ENCODE results near the gene OLFML2A.
A peak's percentile ranks its signal among the peaks of the same experiment; 100 is the strongest.
"Not testable (repeated sequence)": the region's sequence is repeated elsewhere in the genome, so short reads cannot be mapped to it uniquely, and the experiment has no call there.

The OLFML2A gene

GRCh38 chr9:124776954-124777648, at the start of gene OLFML2A:
Gene OLFML2A (plus strand): TSS chr9:124777133. CDS start chr9:124777271, 138 bp downstream.
- DNase-seq = no peak

- no peak for DNase-seq
Measured at GRCh38 chr9:124730772-124731171, 46.2 kb upstream of the OLFML2A start.

GRCh38 chr9:124733964-124734740, 42.8 kb upstream of the OLFML2A start:
- no peak for DNase-seq

DNA sequence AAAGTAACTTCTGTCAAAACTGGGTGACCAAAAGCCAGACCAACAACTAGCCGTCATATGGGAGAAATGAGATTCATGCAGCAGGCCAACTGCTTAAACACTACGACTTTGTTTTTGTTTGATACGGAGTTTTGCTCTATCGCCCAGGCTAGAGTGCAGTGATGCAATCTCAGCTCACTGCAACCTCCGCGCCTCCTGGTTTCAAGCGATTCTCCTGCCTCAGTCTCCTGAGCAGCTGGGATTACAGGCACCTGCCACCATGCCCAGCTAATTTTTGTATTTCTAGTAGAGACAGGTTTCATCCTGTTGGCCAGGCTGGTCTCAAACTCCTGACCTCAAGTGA, 42.2 kb upstream of the OLFML2A start:
- DNase-seq = not testable (repeated sequence)

- no peak for DNase-seq
Measured at GRCh38 chr9:124735121-124735520, 41.8 kb upstream of the OLFML2A start.

- not testable (repeated sequence) for DNase-seq
Measured at GRCh38 chr9:124738075-124738474, 38.9 kb upstream of the OLFML2A start.

DNA sequence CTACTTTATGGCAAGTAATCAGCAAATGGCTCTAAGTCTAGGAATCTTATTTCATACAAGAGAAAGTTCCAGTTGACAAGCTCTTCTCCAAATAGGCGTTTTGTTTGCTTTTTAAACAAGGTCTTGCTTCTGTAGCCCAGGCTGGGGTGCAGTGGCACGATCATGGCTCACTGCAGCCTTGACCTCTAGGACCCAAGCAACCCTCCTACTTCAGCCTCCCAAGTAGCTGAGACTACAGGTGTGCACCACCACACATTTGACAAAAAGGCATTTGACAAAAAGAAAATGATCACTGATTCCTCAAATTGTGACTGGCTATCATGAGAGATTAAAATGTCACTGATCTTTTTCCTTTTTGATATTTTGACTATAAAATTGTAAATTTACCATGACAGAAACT, 37.6 kb upstream of the OLFML2A start:
- no peak for DNase-seq

- no peak for DNase-seq
Measured at GRCh38 chr9:124741149-124741548, 35.8 kb upstream of the OLFML2A start.

DNA sequence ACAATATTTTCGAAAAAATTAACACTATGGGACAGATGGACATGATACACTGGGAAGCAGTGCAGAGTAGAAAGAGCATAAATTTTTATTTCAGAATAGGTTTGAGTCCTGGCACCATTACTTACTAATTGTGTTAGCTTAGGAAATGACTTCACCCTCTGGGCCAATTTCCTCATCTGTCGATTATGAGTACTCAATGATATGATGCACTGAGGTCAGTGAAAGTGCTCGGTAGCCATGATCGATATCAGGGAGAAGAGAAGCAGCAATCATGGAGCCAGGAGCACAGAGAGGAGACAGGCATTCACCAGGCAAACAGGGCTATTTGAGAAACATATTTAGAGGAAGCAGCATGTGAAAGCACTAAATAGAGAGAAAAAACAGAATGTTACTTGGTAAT, 35.3 kb upstream of the OLFML2A start:
- DNase-seq = no peak

DNA sequence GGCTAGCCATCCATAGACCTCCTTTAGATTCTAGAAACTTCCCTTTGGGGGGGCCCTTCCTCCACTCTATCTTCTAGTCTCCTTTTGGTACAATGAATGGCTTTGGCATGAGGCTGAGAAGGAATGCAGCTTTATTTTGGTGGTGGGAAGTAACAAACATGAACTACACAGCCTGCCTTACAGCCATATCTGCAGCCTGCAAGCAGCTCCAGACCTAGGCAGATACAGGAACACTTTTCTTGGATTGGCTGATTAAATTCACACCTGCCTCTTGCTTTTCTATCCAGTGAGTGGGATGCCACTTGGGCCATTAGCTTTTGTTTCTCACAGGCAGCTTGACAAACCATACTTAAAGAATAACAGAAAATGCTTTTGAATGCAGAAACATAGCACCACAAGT, 34.0 kb upstream of the OLFML2A start:
- no peak for DNase-seq

GRCh38 chr9:124743686-124744348, 33.1 kb upstream of the OLFML2A start:
- no peak for DNase-seq

GRCh38 chr9:124747065-124747464, 29.9 kb upstream of the OLFML2A start:
- no peak for DNase-seq

DNA sequence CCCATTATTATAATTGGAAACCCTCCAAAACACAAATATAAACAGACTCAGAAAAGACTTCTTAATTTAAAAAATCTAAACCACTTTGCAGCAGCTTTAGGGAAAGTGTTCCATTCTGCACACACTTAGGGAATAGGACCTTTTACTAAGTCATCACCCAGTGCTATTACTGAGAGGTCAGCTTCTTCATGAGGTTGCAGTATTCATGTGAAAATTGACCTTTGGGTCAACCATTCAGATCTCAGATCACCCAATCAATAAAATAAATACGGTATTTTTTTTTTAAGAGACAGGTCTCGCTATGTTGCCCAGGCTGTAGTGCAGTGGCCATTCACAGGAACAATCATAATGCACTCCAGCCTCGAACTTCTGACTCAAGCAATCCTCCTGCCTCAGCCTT, 27.6 kb upstream of the OLFML2A start:
- no peak for DNase-seq

- no peak for DNase-seq
Measured at GRCh38 chr9:124749781-124750180, 27.2 kb upstream of the OLFML2A start.

- no peak for DNase-seq
Measured at GRCh38 chr9:124752967-124753366, 24.0 kb upstream of the OLFML2A start.

DNA sequence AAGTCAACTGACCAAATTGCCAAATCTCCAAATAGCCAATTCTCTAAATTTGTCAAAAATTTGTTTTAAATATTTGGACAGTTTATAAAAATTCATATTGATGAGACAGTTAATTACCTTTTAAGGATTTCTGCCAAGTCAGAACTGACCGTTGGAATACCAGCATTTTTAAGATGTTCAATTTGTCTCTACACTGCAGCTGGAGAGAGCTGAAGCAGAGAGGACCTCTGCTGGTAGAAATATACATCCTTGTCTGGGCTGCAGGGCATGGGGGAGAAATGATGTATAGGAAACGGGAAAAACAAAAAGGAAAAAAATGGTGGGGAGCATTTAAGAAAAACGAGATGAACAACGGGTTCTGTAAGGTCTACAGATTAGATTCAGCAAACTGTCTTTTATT, 22.6 kb upstream of the OLFML2A start:
- DNase-seq = no peak

DNA sequence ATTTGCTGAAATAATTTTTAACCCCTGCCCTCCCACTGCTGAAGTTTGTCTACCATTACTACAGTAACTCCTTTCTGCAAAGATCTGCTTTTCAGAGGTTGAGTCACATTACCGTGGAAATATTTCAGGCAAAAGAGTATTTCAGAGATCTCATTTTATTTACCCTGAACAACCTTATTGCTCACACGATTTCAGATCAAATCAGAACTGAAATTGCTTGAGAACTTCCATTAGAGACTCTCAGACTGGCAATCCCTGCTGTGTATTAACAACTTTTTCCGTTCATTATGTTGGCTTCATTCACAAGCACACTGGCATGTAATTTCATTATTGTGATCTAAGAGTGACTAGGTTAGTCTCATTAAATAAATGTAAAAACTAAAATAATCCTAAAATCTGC, 21.9 kb upstream of the OLFML2A start:
- DNase-seq = no peak

DNA sequence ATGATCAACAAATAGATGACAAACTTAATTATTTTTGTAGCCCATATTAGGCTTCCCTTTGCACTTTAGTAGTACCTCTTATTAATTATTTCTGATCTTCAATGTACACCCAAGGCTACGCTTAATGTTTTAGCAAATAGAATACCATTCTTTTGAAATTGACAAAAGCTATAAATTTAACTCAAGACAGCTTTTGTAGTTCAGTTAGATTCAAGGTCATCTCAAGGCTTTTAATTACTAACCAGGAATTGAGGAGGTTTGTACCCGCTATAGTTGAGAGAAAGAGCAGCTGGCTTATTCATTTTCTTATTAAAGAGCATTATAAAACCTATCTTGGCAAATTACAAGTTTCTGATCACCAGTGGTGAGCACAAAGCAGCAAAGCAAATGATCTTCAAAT, 20.9 kb upstream of the OLFML2A start:
- DNase-seq = no peak

DNA sequence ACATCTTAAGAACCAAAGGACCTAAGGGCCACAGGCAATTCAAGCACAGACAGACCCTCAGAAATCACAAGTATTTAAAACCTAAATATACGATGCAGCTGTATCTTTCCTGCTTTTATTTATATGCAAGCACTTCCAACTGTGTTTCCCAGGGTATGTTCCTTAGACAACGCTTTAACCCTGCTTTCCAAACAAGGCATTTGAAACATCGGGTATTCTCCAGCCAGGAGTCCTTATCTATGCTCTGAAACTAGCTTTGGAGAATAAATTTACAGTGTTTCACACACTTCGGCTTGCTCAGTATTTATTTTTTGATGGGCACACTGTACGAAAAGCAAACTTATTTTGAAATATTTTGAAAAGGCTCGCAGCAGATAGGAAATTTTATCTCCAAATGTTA, 19.3 kb upstream of the OLFML2A start:
- no peak for DNase-seq

GRCh38 chr9:124758061-124758460, 18.9 kb upstream of the OLFML2A start:
- DNase-seq = peak in 1 of 2 donors; percentile 56

GRCh38 chr9:124758691-124759090, 18.2 kb upstream of the OLFML2A start:
- DNase-seq = no peak

DNA sequence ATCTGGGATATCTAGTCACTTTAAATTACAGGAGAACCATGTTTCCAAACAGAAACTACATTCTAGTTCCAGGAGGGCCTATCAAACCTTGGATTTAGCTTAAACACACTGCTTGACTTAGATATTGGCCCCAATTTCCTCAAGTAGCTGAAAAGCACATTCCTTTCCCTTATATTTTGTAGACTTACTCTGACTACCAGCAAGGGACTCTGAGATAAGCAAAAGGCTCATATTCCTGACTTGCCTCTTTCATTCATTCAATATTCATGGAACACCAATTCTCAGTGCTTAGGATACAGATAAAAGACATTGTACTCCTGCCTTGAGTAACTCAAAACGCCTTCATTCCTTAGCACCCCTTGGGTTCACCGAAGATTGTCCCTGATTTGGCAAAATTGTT, 17.6 kb upstream of the OLFML2A start:
- no peak for DNase-seq

- DNase-seq = no peak
Measured at GRCh38 chr9:124760719-124761118, 16.2 kb upstream of the OLFML2A start.

GRCh38 chr9:124761196-124761595, 15.7 kb upstream of the OLFML2A start:
- DNase-seq = no peak

Data from bone marrow (tissue), 2 donors.